K562 (cell line): ENCODE data around the gene C2orf76. TPM values are rescaled to one million over a fixed set of nuclear protein-coding genes. Genes with fewer than 3 reads are reported as not detected.

Source experiments
- ATAC-seq: fragments of 200-7000 bp; cut with Tn5 transposase; 3 replicates; pipeline ENCODE4 v1.9.1; 2020; ENCODE audit warnings: moderate library complexity
- BruUV-seq: library from RNA; stranded (reverse); fragments of 400-500 nt; replicated peaks from 2 replicates; lab custom pipeline; 2021; lab: Mats Ljungman, UMichigan
- CTCF ChIA-PET: fragments of 300-600 bp; formaldehyde crosslinking; extraction: SDS; loops from one replicate; lab custom pipeline; 2021; ENCODE audit warnings: low intra/inter-chr PET ratio; lab: Yijun Ruan, JAX
- POLR2A ChIA-PET: fragments of 300-600, 350-650 bp; sonication (Branson Sonifier 250); formaldehyde crosslinking; extraction: SDS; loops from one replicate; lab custom pipeline; 2021; ENCODE audit warnings: antibody characterized with exemption, inconsistent platforms; lab: Yijun Ruan, JAX
- DNase-seq, 4 experiments: peaks; one replicate each; pipeline versions ENCODE4 v3.0.0 to v3.0.0-alpha.2; 2011 to 2018; ENCODE audit warnings: low spot score in 3 of 4, mixed read lengths in 3 of 4; ENCODE audit errors: extremely low read depth in 1 of 4
- FAIRE-seq: peaks from 2 replicates; lab custom pipeline; 2011; peaks lifted over from hg19 to GRCh38; lab: Jason Lieb, UNC
- H2AFZ ChIP-seq: 2 replicates; pipeline ENCODE4 v1.6.0; 2011; ENCODE audit warnings: low read depth, low read length, control low read depth, inconsistent platforms
- H3K27ac ChIP-seq: fragments of 200-600 bp; 3 replicates; pipeline ENCODE4 v1.8.0; 2011; ENCODE audit warnings: low read depth, mild to moderate bottlenecking, control low read depth, inconsistent platforms, low read length, moderate library complexity, mixed read lengths; ENCODE audit errors: extremely low read depth
- H3K27me3 ChIP-seq, 2 experiments: fragments of 300-600 bp in 1 of 2; 2 replicates in 1 of 2; 3 replicates in 1 of 2; pipeline versions ENCODE4 v1.6.0 to v1.8.0; 2011; ENCODE audit warnings: inconsistent platforms in 2 of 2, low read length in 2 of 2, mild to moderate bottlenecking in 1 of 2, mixed read lengths in 1 of 2, moderate library complexity in 1 of 2; ENCODE audit not compliant: control insufficient read depth in 2 of 2, insufficient read depth in 2 of 2
- H3K36me3 ChIP-seq: fragments of 300-600 bp; 3 replicates; pipeline ENCODE4 v1.8.0; 2011; ENCODE audit warnings: mild to moderate bottlenecking, low read length, inconsistent platforms; ENCODE audit not compliant: control insufficient read depth, insufficient read depth
- H3K4me1 ChIP-seq, 2 experiments: fragments of 200-600 bp in 1 of 2; replicated peaks in 1 of 2; 2 replicates in 1 of 2; 3 replicates in 1 of 2; pipeline versions ENCODE4 v1.5.1 to v1.8.0; 2011; ENCODE audit warnings: inconsistent platforms in 2 of 2, low read length in 2 of 2, mild to moderate bottlenecking in 1 of 2, mixed read lengths in 1 of 2, moderate library complexity in 1 of 2; ENCODE audit not compliant: control insufficient read depth in 2 of 2, insufficient read depth in 2 of 2
- H3K4me2 ChIP-seq: 2 replicates; pipeline ENCODE4 v1.6.1; 2011; ENCODE audit warnings: low read length, control low read depth, inconsistent platforms, mixed read lengths; ENCODE audit not compliant: insufficient read depth
- H3K4me3 ChIP-seq: fragments of 200-600 bp; sonication (generic), shearing (Covaris generic); 2 replicates; pipeline ENCODE4 v1.5.1; 2016; ENCODE audit warnings: control low read depth, inconsistent platforms
- H3K79me2 ChIP-seq: fragments of 200-600 bp; 3 replicates; pipeline ENCODE4 v1.8.0; 2011; ENCODE audit warnings: low read length, inconsistent platforms; ENCODE audit not compliant: control insufficient read depth, insufficient read depth
- H3K9ac ChIP-seq, 2 experiments: 2 replicates each; pipeline versions ENCODE4 v1.6.0 to v1.6.1; 2011; ENCODE audit warnings: low read depth in 2 of 2, low read length in 2 of 2, control low read depth in 1 of 2, inconsistent platforms in 1 of 2, mild to moderate bottlenecking in 1 of 2, mixed read lengths in 1 of 2; ENCODE audit not compliant: insufficient read depth in 1 of 2
- H3K9me1 ChIP-seq: one replicate; pipeline ENCODE4 v1.6.0; 2011; ENCODE audit warnings: inconsistent platforms, mild to moderate bottlenecking, low read length, moderate library complexity; ENCODE audit not compliant: control insufficient read depth, insufficient read depth
- H3K9me3 ChIP-seq: replicated peaks from 2 replicates; pipeline ENCODE4 v1.5.1; 2011; ENCODE audit warnings: low read depth, low read length, inconsistent platforms; ENCODE audit not compliant: control insufficient read depth, insufficient read depth
- H4K20me1 ChIP-seq: replicated peaks from 2 replicates; pipeline ENCODE4 v1.6.1; 2011; ENCODE audit warnings: low read length, inconsistent platforms, mixed read lengths; ENCODE audit not compliant: control insufficient read depth, insufficient read depth
- CBFA2T2 ChIP-seq: fragments of 450-650 bp; conservative IDR thresholded peaks from 2 replicates; pipeline ENCODE4 v1.6.1; 2017; ENCODE audit warnings: mild to moderate bottlenecking
- KAT7 ChIP-seq: sonication (generic); formaldehyde crosslinking; IDR thresholded peaks from 2 replicates; pipeline ENCODE4 v1.8.0; 2022; ENCODE audit warnings: missing genetic modification reagents, mild to moderate bottlenecking, borderline replicate concordance
- NELFE ChIP-seq: IDR thresholded peaks from 2 replicates; pipeline ENCODE4 v1.6.1; 2011; ENCODE audit warnings: mild to moderate bottlenecking; ENCODE audit not compliant: insufficient read depth, insufficient read length
- POLR2B ChIP-seq: fragments of 450-650 bp; IDR thresholded peaks from 2 replicates; pipeline ENCODE4 v1.6.1; 2018; ENCODE audit warnings: low read depth; ENCODE audit not compliant: partially characterized antibody
- SIRT6 ChIP-seq: IDR thresholded peaks from one replicate; pipeline ENCODE4 v1.6.1; 2012; ENCODE audit warnings: low read depth, mild to moderate bottlenecking, control low read depth, inconsistent platforms, low read length, moderate library complexity
- SLC30A9 ChIP-seq: fragments of 250-450 bp; sonication (Bioruptor Pico); IDR thresholded peaks from 2 replicates; pipeline ENCODE4 v1.8.0; 2022; ENCODE audit warnings: mild to moderate bottlenecking, moderate library complexity
- ZBTB11 ChIP-seq, 3 experiments: fragments of 200-800 bp in 1 of 3; fragments of 250-450 bp in 1 of 3; fragments of 450-650 bp in 1 of 3; sonication (Bioruptor Pico) in 1 of 3; sonication (Bioruptor generic) in 1 of 3; formaldehyde crosslinking in 1 of 3; IDR thresholded peaks; 2 replicates each; pipeline versions ENCODE4 v1.6.1 to v1.8.0; 2016 to 2022; ENCODE audit warnings: mild to moderate bottlenecking in 2 of 3, missing genetic modification characterization in 2 of 3, missing compliant biosample characterization in 1 of 3, moderate library complexity in 1 of 3
- ZNF699 ChIP-seq: fragments of 250-450 bp; sonication (Bioruptor Pico); IDR thresholded peaks from 2 replicates; pipeline ENCODE4 v1.8.0; 2021; ENCODE audit warnings: mild to moderate bottlenecking, moderate library complexity; ENCODE audit not compliant: insufficient replicate concordance
- WGBS: fragments of 100-300 bp; shearing (Covaris generic); methylation state at CpG from one replicate; pipeline ENCODE4 v1.1.6; 2016; ENCODE audit warnings: low coverage, mixed read lengths; ENCODE audit not compliant: insufficient coverage; ENCODE audit errors: missing lambda C conversion rate; 5-methylcytosine and 5-hydroxymethylcytosine counted together
- in situ Hi-C: fragments of 300-500 bp; cut with MboI; formaldehyde crosslinking; loops from 4 replicates; pipeline ENCODE4 v1.15.0; 2018; ENCODE audit warnings: inconsistent platforms, mixed read lengths
- intact Hi-C: fragments of 100-400 bp; cut with micrococcal nuclease; formaldehyde crosslinking; loops from 2 replicates; pipeline ENCODE4 v1.14.2; 2022
- polyA plus RNA-seq, 8 experiments: library from polyadenylated mRNA; depleted of rRNA in 4 of 8; stranded (reverse) in 5 of 8; unstranded in 3 of 8; fragments of >200 nt; fragmentation: Nextera tagmentation in 2 of 8; fragmentation: Illumina TruSeq in 1 of 8; extraction: Ambion mirVana in 2 of 8; extraction: Trizol in 1 of 8; gene quantifications; 2 replicates each; pipeline versions ENCODE4 v1.2.1 to v1.2.3, GENCODE V29; 2011 to 2014; ENCODE audit warnings: inconsistent platforms in 1 of 8, missing spikeins in 1 of 8
- total RNA-seq, 7 experiments: library from RNA; depleted of rRNA in 6 of 7; stranded (reverse); fragments of >200 nt in 6 of 7; fragmentation: Illumina TruSeq in 2 of 7; extraction: Trizol in 2 of 7; gene quantifications; 2 replicates each; pipeline versions ENCODE4 v1.2.1 to v1.2.3, GENCODE V29; 2011 to 2021; ENCODE audit warnings: low replicate concordance in 1 of 7

Gene C2orf76
- total and polyA plus RNA-seq, 9 of the 15 experiments (the other 6 are each of a cell fraction or from before 2014, with no cell fraction given): 4.8 to 26.2 (median 14.5) TPM

GRCh38 chr2:119304847-119305246 is 61.8 kb downstream of the C2orf76 start (continued):
- no peak for TF ChIP-seq ZBTB11 (CRISPR knock-in tag; IDR thresholded peaks at IDR 0.05)

DNA sequence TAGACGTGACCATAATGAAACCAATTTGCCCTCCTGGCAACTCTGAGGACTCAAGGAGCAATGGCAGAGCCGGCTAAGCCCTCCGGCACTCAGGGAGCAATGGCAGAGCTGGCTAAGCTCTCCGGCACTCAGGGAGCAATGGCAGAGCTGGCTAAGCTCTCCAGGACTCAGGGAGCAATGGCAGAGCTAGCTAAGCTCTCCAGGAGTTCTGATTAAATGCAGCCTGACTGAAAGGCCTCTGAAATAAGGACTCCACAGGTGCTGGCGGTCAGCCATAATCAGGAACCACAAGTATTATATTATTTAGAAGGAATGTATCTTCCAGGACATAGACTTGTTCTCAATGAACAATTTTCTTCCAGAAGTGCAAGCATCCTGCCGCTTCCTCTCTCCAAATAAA is 65.2 kb downstream of the C2orf76 start:
- intact Hi-C loops (no loop called here), in situ Hi-C loops (no loop called here)
- Histone ChIP-seq H3K9me3 (no peaks in the 10 kb centered on the region), H3K4me3 (no peak overlapping the region), H3K4me1 (no peaks in the 10 kb centered on the region), H4K20me1 (no peaks in the 10 kb centered on the region), H2AFZ (no peak overlapping the region), H3K9me1 (no peaks in the 10 kb centered on the region), H3K4me2 (no peak overlapping the region), H3K27me3 (peaks cover 0 to 7% of the 10 kb centered on the region in 2 experiments; a peak in 2 of 5 replicates), H3K36me3 (no peaks in the 10 kb centered on the region), H3K9ac (no peak overlapping the region), H3K79me2 (no peaks in the 10 kb centered on the region), H3K27ac (no peak overlapping the region)
- no peak for DNase-seq
- FAIRE-seq: no peak
- no peak for ATAC-seq
- 18% methylated on average over 6 of the region's 6 CpGs for WGBS
- ChIA-PET CTCF (no interaction called here), POLR2A (interaction anchor here (0.6 to 1.4 kb wide), 2 partner anchors 10 to 184 kb away, joined by 4 read pairs; no protein-coding TSS in a partner anchor)
- BruUV-seq: no TSS peak
- TF ChIP-seq ZNF699 (CRISPR knock-in tag) (no peak), CBFA2T2 (no peak), SIRT6 (no peak), POLR2B (no peak), NELFE (no peak), SLC30A9 (CRISPR knock-in tag) (no peak), KAT7 (CRISPR knock-in tag) (no peak)
